ENCODE results near the gene ACO2. TPM values are rescaled to one million over a fixed set of nuclear protein-coding genes. Genes with fewer than 3 reads are reported as not detected.

ACO2 gene
- total RNA-seq, 1 experiment from 2014 or later, result 66.6 TPM

DNA sequence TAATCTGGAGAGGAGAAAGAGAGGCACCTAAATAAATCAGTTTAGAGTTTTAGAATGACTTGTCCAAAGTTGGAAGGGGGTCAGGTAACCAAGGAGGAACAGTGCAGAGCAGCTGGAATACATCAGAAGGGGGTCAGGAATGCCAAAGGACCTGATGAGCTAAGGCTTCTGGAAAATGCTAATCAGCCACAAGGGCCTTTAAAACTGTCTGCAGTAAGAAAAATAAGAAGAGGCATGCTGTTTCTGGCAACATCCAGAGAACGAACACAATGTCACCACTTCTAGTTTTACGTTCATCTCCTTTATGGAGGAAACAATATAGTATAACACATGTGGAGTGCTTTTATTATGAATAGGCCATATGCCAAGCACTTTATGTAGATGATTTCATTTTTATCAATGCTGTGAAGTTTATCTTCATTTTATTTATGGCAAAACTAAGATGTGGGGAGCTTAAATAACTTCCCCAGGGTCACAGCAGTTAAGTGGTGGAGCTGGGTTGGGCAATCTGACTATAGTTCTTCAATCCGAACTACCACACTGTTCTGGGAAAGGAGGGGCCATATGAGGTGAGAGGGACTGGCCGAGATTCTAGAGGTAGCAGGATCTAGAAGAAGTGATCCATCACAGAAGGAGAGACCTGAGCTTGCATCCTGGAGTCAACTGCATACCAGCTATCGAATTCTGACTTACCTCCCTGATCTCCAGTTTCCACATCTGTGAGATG is 22.6 kb downstream of the ACO2 start:
- no peak overlapping the region for H3K27ac ChIP-seq (ENCODE audit: insufficient read length, low read depth, low read length)
- peaks cover 7% of the 10 kb centered on the region; the same call in 1 of the 2 replicates for H3K79me2 ChIP-seq (ENCODE audit: insufficient read depth, low read length)
- H2AK5ac ChIP-seq (ENCODE audit: insufficient read length, low read length), result no peak overlapping the region
- H3K9me3 ChIP-seq (ENCODE audit: control insufficient read depth, low read depth, low read length), result no peaks in the 10 kb centered on the region
- H3K18ac ChIP-seq (ENCODE audit: insufficient read length, low read depth, low read length), result no peak overlapping the region
- H3K9ac ChIP-seq (ENCODE audit: extremely low read depth, insufficient read length, low read length), result no peak overlapping the region
- H3K9me3 Mint-ChIP-seq, result no peaks in the 10 kb centered on the region
- H3K4me2 ChIP-seq (ENCODE audit: insufficient read depth, insufficient read length, low read length), result no peak overlapping the region
- H4K91ac ChIP-seq (ENCODE audit: insufficient read length, low read depth, low read length), result no peak overlapping the region
- H3K56ac ChIP-seq (ENCODE audit: insufficient read length, low read depth, low read length), result no peak overlapping the region
- no peak overlapping the region for H4K8ac ChIP-seq (replicated peaks; ENCODE audit: insufficient read length, low read depth, low read length)
- no peaks in the 10 kb centered on the region for H3K23me2 ChIP-seq (ENCODE audit: insufficient read length, low read depth, low read length, poor library complexity, severe bottlenecking)
- no peak overlapping the region for H2BK15ac ChIP-seq (ENCODE audit: low read depth, low read length)
- no peak overlapping the region for H2BK12ac ChIP-seq (ENCODE audit: insufficient read length, low read depth, low read length)
- DNase-seq, result no peak
- peaks cover 49 to 55% of the 10 kb centered on the region in 2 experiments for H3K4me1 Mint-ChIP-seq
- H4K20me1 ChIP-seq (ENCODE audit: control insufficient read depth, insufficient read depth, insufficient read length), result no peaks in the 10 kb centered on the region
- peak overlapping the region in 2 of 3 experiments; percentile 21 to 41; a peak in 3 of 7 replicates for H3K27ac Mint-ChIP-seq
- H2BK5ac ChIP-seq (ENCODE audit: insufficient read length, low read length), result no peak overlapping the region
- H4K5ac ChIP-seq (ENCODE audit: insufficient read length, low read depth, low read length), result no peak overlapping the region
- no CpG with 5 or more reads among the region's 5 CpGs for WGBS (ENCODE audit: extremely low coverage, insufficient read length, low lambda C conversion rate)
- H2BK20ac ChIP-seq (ENCODE audit: low read depth, low read length, poor library complexity, severe bottlenecking), result no peak overlapping the region
- no peak overlapping the region for H3K4me3 Mint-ChIP-seq
- no peak overlapping the region for H3K14ac ChIP-seq (ENCODE audit: insufficient read depth, low read length)
- peaks cover 2% of the 10 kb centered on the region; the same call in 1 of the 2 replicates for H3K27me3 Mint-ChIP-seq (ENCODE audit: low read depth)
- H3K23ac ChIP-seq (ENCODE audit: insufficient read length, low read depth, low read length), result no peak overlapping the region
- H2AFZ ChIP-seq (ENCODE audit: low read length), result no peak overlapping the region
- H3K79me1 ChIP-seq (ENCODE audit: insufficient read depth, low read depth, low read length, poor library complexity, severe bottlenecking), result peaks cover 16% of the 10 kb centered on the region
- peaks cover 16% of the 10 kb centered on the region for H3K4me1 ChIP-seq (ENCODE audit: insufficient read depth, low read length)
- H3K27me3 ChIP-seq (ENCODE audit: insufficient read depth, low read length), result no peaks in the 10 kb centered on the region
- no peak overlapping the region for H2BK120ac ChIP-seq (ENCODE audit: low read depth, low read length, poor library complexity, severe bottlenecking)
- TF ChIP-seq, protein P1, sequence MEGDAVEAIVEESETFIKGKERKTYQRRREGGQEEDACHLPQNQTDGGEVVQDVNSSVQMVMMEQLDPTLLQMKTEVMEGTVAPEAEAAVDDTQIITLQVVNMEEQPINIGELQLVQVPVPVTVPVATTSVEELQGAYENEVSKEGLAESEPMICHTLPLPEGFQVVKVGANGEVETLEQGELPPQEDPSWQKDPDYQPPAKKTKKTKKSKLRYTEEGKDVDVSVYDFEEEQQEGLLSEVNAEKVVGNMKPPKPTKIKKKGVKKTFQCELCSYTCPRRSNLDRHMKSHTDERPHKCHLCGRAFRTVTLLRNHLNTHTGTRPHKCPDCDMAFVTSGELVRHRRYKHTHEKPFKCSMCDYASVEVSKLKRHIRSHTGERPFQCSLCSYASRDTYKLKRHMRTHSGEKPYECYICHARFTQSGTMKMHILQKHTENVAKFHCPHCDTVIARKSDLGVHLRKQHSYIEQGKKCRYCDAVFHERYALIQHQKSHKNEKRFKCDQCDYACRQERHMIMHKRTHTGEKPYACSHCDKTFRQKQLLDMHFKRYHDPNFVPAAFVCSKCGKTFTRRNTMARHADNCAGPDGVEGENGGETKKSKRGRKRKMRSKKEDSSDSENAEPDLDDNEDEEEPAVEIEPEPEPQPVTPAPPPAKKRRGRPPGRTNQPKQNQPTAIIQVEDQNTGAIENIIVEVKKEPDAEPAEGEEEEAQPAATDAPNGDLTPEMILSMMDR (conservative IDR thresholded peaks at IDR 0.05), result no peak
- H3K4ac ChIP-seq (ENCODE audit: low read depth, low read length), result no peak overlapping the region
- H3K36me3 Mint-ChIP-seq (ENCODE audit: insufficient read depth in 1 of 3, low read depth in 3 of 3), result no peaks in the 10 kb centered on the region; a peak in 1 of 7 replicates
- no peak overlapping the region for H3T11ph ChIP-seq (ENCODE audit: low read length)

Data from H9 (cell line).